Activated CD8-positive, alpha-beta memory T cell treated with anti-CD3 and anti-CD28 coated beads, Interleukin-2, amount 50 U/mL, for 4 hours (primary cell): ENCODE measurements around the gene PHACTR1.
"Not testable (repeated sequence)": the region's sequence is repeated elsewhere in the genome, so short reads cannot be mapped to it uniquely, and the experiment has no call there.

Experiments used
- DNase-seq: peaks from one replicate; pipeline ENCODE4 v3.0.0-alpha.2; 2020

PHACTR1 gene

GRCh38 chr6:12716298-12716916 lies at the start of gene PHACTR1:
PHACTR1 (plus strand) TSS chr6:12716767.
- DNase-seq: no peak

- no peak for DNase-seq
Observed at GRCh38 chr6:12666886-12667285, 49.7 kb upstream of the PHACTR1 start.

GRCh38 chr6:12675931-12676330 lies 40.6 kb upstream of the PHACTR1 start:
- no peak for DNase-seq

DNA sequence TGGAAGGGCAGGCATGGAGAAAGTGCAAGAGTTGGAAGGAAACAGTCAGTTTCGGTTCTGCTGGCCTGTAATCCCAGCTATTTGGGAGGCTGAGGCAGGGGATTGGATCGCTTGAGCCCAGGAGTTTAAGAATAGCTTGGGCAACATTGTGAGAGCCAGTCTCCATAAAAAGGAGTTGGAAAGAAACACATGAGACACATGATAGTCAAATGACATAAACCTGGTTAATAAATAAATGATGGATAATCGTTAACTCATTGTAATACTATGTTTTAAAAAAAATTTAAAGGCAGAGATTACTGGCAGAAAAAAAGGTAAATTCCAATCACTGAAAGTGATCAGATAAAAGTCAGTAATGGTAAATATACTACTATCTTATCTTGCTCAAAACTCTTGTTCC lies 37.2 kb upstream of the PHACTR1 start:
- DNase-seq: no peak

DNA sequence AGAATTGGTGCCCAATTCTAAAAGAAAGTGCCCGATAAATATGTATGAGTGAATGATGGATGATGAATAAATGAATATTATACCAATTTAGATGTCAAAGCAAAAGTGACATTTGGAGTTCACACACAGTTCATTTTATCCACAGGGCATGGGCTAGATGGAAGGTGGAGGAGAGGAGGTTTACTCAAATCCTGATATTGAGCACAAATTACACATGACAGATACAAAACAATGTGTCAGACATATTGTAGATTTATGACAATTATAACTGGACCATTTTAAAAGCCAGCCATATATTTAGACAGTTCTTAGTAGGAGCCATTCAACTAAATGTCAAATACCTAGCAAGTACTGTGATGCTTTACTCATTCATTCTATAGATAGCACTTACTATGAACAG lies 23.4 kb upstream of the PHACTR1 start:
- DNase-seq: no peak

- DNase-seq: no peak
Observed at GRCh38 chr6:12698298-12698697, 18.3 kb upstream of the PHACTR1 start.

DNA sequence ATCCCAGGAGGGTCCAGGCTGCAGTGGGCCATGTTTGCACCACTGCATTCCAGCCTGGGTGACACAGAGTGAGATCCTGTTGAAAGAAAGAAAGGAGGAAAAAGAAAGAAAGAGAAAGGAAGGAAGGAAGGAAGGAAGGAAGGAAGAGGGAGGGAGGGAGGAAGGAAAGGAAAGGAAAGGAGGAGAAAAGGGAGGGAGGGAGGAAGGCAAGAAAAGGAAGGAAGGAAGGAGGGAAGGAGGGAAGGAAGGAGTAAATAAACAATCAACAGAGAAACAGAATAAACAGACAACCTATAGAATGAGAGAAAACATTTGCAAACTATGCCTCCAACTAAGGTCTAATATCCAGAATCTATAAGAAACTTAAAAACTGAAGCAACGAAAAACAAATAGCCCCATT lies 11.6 kb upstream of the PHACTR1 start:
- DNase-seq: no peak

DNA sequence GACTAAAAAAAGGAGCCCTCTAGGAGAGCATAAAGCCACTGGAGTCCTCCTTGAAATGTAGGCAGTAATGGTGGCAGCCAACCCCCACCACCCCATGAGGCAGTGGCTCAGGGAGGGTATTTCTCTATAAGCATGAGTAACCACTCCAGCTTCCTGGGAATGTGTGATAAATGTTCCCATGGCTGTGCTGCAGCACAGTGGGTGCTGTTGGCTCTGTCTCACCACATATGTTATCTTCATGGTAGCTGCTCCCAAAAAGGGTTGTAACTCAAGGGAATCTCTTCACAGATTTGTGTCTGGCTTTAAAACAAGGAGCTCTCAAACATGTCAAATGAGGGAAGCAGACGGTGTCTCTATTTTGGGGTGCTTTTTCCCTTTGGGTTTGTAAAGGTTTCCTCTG lies 7.5 kb upstream of the PHACTR1 start:
- DNase-seq: no peak

- no peak for DNase-seq
Observed at GRCh38 chr6:12709556-12710232, 6.9 kb upstream of the PHACTR1 start.

GRCh38 chr6:12710921-12711320 lies 5.6 kb upstream of the PHACTR1 start:
- DNase-seq: no peak

DNA sequence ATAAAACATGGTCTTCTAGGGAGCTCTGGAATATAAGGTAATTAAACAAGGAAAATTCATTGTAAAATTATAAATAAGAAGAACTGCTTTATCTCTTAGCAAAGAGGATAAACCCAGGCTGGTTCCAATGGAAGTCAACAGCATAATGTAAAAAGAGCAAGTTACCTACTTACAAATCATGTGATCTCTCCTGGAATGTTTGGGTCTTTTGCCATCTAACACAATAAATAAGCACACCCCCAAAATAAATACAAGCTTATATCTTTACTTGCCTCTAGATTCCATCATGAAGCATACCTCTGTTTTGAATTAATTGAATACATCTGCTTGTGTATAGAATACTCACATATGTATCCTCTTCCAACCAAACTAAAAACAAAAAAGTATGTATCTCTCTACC lies 2.5 kb upstream of the PHACTR1 start:
- no peak for DNase-seq

DNA sequence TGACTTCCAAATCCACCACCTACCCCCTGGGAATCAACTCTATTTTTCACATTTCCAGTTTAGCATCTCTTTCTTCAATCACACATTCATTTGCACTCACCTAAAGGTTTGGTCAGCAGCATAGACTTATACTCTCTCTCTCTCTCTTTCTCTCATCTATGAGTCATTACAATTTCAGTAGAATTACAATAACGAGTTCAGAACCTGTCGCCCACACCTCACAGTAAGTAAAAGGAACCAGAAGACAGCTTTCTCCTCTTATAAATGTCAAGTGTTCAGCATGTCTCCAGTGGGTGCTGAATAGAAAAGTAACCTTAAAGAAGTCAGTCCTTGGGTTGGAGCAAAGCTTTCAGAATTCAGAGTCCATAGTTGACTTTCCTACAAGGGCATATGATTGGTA lies 1.1 kb upstream of the PHACTR1 start:
- DNase-seq: no peak

DNA sequence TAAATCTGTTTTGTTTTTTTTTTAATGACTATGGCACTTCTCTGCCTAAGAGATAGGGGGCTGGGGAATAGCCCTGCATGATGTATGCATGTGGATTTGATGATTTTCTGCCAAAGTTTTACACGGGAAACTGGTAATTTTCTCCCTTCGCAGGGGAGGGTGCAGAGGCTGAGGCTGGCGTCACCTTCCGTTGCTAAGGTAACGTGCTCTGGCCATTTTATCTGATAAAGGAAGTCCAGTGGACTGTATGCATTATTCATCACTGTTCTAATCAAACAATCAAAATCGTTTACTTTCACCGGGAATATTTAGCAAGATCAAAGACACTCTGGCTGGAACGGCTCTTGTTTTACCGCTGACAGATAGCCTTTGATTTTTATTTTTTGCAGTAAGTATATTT lies 789 bp downstream of the PHACTR1 start:
- DNase-seq: no peak

GRCh38 chr6:12718015-12718414 lies 1.4 kb downstream of the PHACTR1 start:
- DNase-seq: no peak

- no peak for DNase-seq
Observed at GRCh38 chr6:12719017-12719416, 2.5 kb downstream of the PHACTR1 start.

GRCh38 chr6:12720310-12720709 lies 3.7 kb downstream of the PHACTR1 start:
- DNase-seq: no peak

GRCh38 chr6:12725263-12725662 lies 8.7 kb downstream of the PHACTR1 start:
- DNase-seq: no peak

- no peak for DNase-seq
Observed at GRCh38 chr6:12729467-12729866, 12.9 kb downstream of the PHACTR1 start.

DNA sequence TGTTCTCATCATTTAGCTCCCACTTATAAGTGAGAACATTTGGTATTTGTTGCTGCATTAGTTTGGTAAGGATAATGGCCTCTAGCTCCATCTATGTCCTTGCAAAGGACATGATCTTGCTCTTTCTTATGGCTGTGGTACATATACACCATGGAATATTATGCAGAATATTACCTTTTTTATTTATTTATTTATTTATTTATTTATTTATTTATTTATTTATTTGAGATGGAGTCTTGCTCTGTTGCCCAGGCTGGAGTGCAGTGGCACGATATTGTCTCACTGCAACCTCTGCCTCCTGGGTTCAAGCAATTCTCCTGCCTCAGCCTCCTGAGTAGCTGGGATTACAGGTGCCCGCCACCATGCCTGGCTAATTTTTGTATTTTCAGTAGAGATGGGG lies 14.2 kb downstream of the PHACTR1 start:
- DNase-seq: not testable (repeated sequence)

GRCh38 chr6:12733876-12734275 lies 17.3 kb downstream of the PHACTR1 start:
- DNase-seq: no peak

- no peak for DNase-seq
Observed at GRCh38 chr6:12735786-12736185, 19.2 kb downstream of the PHACTR1 start.

DNA sequence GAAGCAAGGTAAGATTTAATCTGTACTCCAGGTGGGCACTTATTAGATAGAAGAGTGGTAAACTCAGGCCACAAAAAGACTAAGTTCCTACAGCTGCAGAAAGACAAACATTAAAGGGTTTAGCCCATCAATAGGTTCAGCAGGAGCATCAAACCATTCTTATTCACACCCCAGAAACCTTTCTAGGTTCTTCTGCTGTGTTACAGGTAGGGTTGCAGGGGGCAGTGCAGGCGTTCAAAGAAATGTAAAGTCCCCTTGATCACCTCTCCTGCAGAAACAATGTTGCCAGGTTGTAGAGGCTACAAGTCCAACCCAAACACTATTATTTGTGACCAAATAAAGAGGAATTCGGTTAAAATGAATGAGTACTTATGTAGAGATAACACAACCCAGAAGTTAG lies 31.8 kb downstream of the PHACTR1 start:
- no peak for DNase-seq

- no peak for DNase-seq
Observed at GRCh38 chr6:12748815-12749521, 32.4 kb downstream of the PHACTR1 start.
